ENCODE measurements around the gene SMC3.
A peak's percentile ranks its signal among the peaks of the same experiment; 100 is the strongest.
"Not testable (repeated sequence)": the region's sequence is repeated elsewhere in the genome, so short reads cannot be mapped to it uniquely, and the experiment has no call there.

The SMC3 gene

GRCh38 chr10:110634527-110635209 lies 67.2 kb downstream of the SMC3 start:
- no peak for DNase-seq
- TF ChIP-seq POLR2A (IDR thresholded peaks at IDR 0.05; ENCODE audit: low read length) = no peak
- no peak for TF ChIP-seq GATA1 (IDR thresholded peaks at IDR 0.05; ENCODE audit: low read depth, low read length)

- TF ChIP-seq GATA1 (IDR thresholded peaks at IDR 0.05; ENCODE audit: low read depth, low read length) (no peak), POLR2A (IDR thresholded peaks at IDR 0.05; ENCODE audit: low read length) (no peak)
- DNase-seq = no peak
Observed at GRCh38 chr10:110636572-110636931, 69.1 kb downstream of the SMC3 start.

- no peak for DNase-seq
- TF ChIP-seq POLR2A (IDR thresholded peaks at IDR 0.05; ENCODE audit: low read length) = no peak
- TF ChIP-seq GATA1 (IDR thresholded peaks at IDR 0.05; ENCODE audit: low read depth, low read length) = no peak
Observed at GRCh38 chr10:110636932-110637557, 69.5 kb downstream of the SMC3 start.

GRCh38 chr10:110637558-110638053 lies 70.1 kb downstream of the SMC3 start:
- TF ChIP-seq POLR2A (IDR thresholded peaks at IDR 0.05; ENCODE audit: low read length) (no peak), GATA1 (IDR thresholded peaks at IDR 0.05; ENCODE audit: low read depth, low read length) (no peak)

GRCh38 chr10:110638319-110638718 lies 70.8 kb downstream of the SMC3 start:
- TF ChIP-seq POLR2A (IDR thresholded peaks at IDR 0.05; ENCODE audit: low read length) = no peak
- no peak for TF ChIP-seq GATA1 (IDR thresholded peaks at IDR 0.05; ENCODE audit: low read depth, low read length)
- no peak for DNase-seq

More at GRCh38 chr10:110637558-110638053, 70.1 kb downstream of the SMC3 start:
- no peak for DNase-seq

GRCh38 chr10:110639046-110639445 lies 71.6 kb downstream of the SMC3 start:
- not testable (repeated sequence) for DNase-seq

- not testable (repeated sequence) for DNase-seq
Observed at GRCh38 chr10:110639858-110640257, 72.4 kb downstream of the SMC3 start.

- TF ChIP-seq GATA1 (IDR thresholded peaks at IDR 0.05; ENCODE audit: low read depth, low read length) = no peak
- no peak for TF ChIP-seq POLR2A (IDR thresholded peaks at IDR 0.05; ENCODE audit: low read length)
- no peak for DNase-seq
Observed at GRCh38 chr10:110641256-110641655, 73.8 kb downstream of the SMC3 start.

- DNase-seq = no peak
- TF ChIP-seq POLR2A (IDR thresholded peaks at IDR 0.05; ENCODE audit: low read length) (no peak), GATA1 (IDR thresholded peaks at IDR 0.05; ENCODE audit: low read depth, low read length) (no peak)
Observed at GRCh38 chr10:110642204-110643034, 74.9 kb downstream of the SMC3 start.

- DNase-seq = no peak
Observed at GRCh38 chr10:110643035-110643652, 75.6 kb downstream of the SMC3 start.

GRCh38 chr10:110643653-110644597 lies 76.4 kb downstream of the SMC3 start, which contains the start of gene RBM20:
RBM20 (plus strand) TSS chr10:110644336; CDS start chr10:110644455, 119 bp downstream.
- DNase-seq = peak in 1 of 2 experiments; percentile 16
- no peak for TF ChIP-seq GATA1 (IDR thresholded peaks at IDR 0.05; ENCODE audit: low read depth, low read length)
- TF ChIP-seq POLR2A (IDR thresholded peaks at IDR 0.05; ENCODE audit: low read length) = no peak

More at GRCh38 chr10:110643035-110643652, 75.6 kb downstream of the SMC3 start:
- TF ChIP-seq GATA1 (IDR thresholded peaks at IDR 0.05; ENCODE audit: low read depth, low read length) = no peak
- TF ChIP-seq POLR2A (IDR thresholded peaks at IDR 0.05; ENCODE audit: low read length) = no peak

GRCh38 chr10:110644598-110645462 lies 77.3 kb downstream of the SMC3 start:
- TF ChIP-seq GATA1 (IDR thresholded peaks at IDR 0.05; ENCODE audit: low read depth, low read length) = no peak
- TF ChIP-seq POLR2A (IDR thresholded peaks at IDR 0.05; ENCODE audit: low read length) = no peak

More at GRCh38 chr10:110644598-110645462, 77.3 kb downstream of the SMC3 start:
- no peak for DNase-seq

Measured in erythroblast (primary cell).